Pancreas (tissue), 10 donors: ENCODE results near the gene SPDYE4. TPM values are rescaled to one million over a fixed set of nuclear protein-coding genes. Genes with fewer than 3 reads are reported as not detected.

Experiments
- ATAC-seq, 4 donors: fragments of 200-7000 bp; cut with Tn5 transposase; one replicate each; pipeline versions ENCODE4 v1.8.0 to v1.9.1; 2020; ENCODE audit warnings: mild to moderate bottlenecking in 4 of 4, moderate library complexity in 4 of 4
- DNase-seq, 6 donors: peaks; one replicate each; pipeline ENCODE4 v3.0.0-alpha.2; 2020
- FAIRE-seq: peaks from 2 replicates; lab custom pipeline; 2012; peaks lifted over from hg19 to GRCh38; lab: Jason Lieb, UNC
- H3K27ac ChIP-seq, 4 donors: fragments of 200-600 bp; sonication (generic); 1 replicate in 3 of 4; 2 replicates in 1 of 4; pipeline versions ENCODE4 v1.5.0 to v1.8.0; 2020
- H3K27me3 ChIP-seq, 4 donors: fragments of 200-600 bp; one replicate each; pipeline ENCODE4 v1.8.0; 2021
- H3K36me3 ChIP-seq, 3 donors: fragments of 200-600 bp; sonication (generic) in 1 of 3; one replicate each; pipeline versions ENCODE4 v1.5.0 to v1.8.0; 2020 to 2021
- H3K4me1 ChIP-seq, 3 donors: fragments of 200-600 bp; one replicate each; pipeline ENCODE4 v1.8.0; 2021
- H3K4me3 ChIP-seq, 4 donors: fragments of 200-600 bp; sonication (generic) in 2 of 4; one replicate each; pipeline versions ENCODE4 v1.5.0 to v1.8.0; 2020 to 2021
- H3K9me3 ChIP-seq, 4 donors: fragments of 200-600 bp; one replicate each; pipeline ENCODE4 v1.8.0; 2021
- CTCF ChIP-seq, 4 donors: fragments of 200-600 bp; sonication (generic) in 3 of 4; IDR thresholded peaks; one replicate each; pipeline versions ENCODE4 v1.5.0 to v1.8.0; 2021; ENCODE audit warnings: antibody characterized with exemption in 4 of 4
- WGBS, 2 donors: extraction: QIAGEN DNeasy Blood & Tissue Kit; methylation state at CpG; one replicate each; pipeline ENCODE4 v1.1.7; 2013; 5-methylcytosine and 5-hydroxymethylcytosine counted together
- intact Hi-C, 3 donors: fragments of 100-400 bp; cut with DNase I; formaldehyde crosslinking; loops; one replicate each; pipeline versions ENCODE4 v1.11.1 to v1.14.2; 2022
- polyA plus RNA-seq, 2 donors: library from polyadenylated mRNA; stranded (reverse); fragments of 200-250 nt; gene quantifications; one replicate each; pipeline ENCODE4 v1.2.3, GENCODE V29; 2013
- total RNA-seq, 6 donors: library from RNA; stranded (reverse); fragmentation: NEBNext Ultra II Directional in 4 of 6; extraction: Animal tissue kit (Norgen Biotek cat#: 25700) in 4 of 6; gene quantifications; one replicate each; pipeline versions ENCODE4 v1.2.1 to v1.2.4, GENCODE V29; 2021 to 2023
- donor health status: healthy with polysubstance abuse.
- donor health status: DM: no; HTN: no; CAD: no; lungs with moderate emphysema.
- donor health status: DM: no; HTN: no; CAD: no.
- donor health status: control.
- donor health status: control.
- donor health status: Bipolar disorder and iron deficiency.
- donor health status: DM: yes; HTN: yes; CAD: no.
- donor health status: DM: no; HTN: no; CAD: no.
- donor health status: DM: no; HTN: no; CAD: no.
- donor health status: DM: yes; HTN: yes; CAD: no.

The SPDYE4 gene
- total and polyA plus RNA-seq, 8 donors: 0.28 TPM; not detected in 7

- no peaks in the 10 kb centered on the region for H3K9me3 ChIP-seq
- no peak overlapping the region for H3K4me3 ChIP-seq
- FAIRE-seq (no peak), ATAC-seq (no peak), DNase-seq (no peak)
- no peak overlapping the region for H3K27ac ChIP-seq
- intact Hi-C loops: no loop called here
- no peak for TF ChIP-seq CTCF (IDR thresholded peaks at IDR 0.05)
- WGBS, 2 donors: 89 to 94% methylated on average over 28 to 37 of the region's 37 CpGs
- H3K36me3 ChIP-seq: no peaks in the 10 kb centered on the region
- no peaks in the 10 kb centered on the region for H3K27me3 ChIP-seq
- no peaks in the 10 kb centered on the region for H3K4me1 ChIP-seq
Measured at GRCh38 chr17:8718001-8718563, 40.3 kb downstream of the SPDYE4 start.

GRCh38 chr17:8713878-8714277, 44.5 kb downstream of the SPDYE4 start:
- no peak for ATAC-seq
- no peak for DNase-seq
- Histone ChIP-seq H3K36me3 (no peaks in the 10 kb centered on the region), H3K4me1 (no peaks in the 10 kb centered on the region), H3K9me3 (no peaks in the 10 kb centered on the region), H3K4me3 (no peak overlapping the region), H3K27me3 (no peaks in the 10 kb centered on the region), H3K27ac (no peak overlapping the region)
- 83 to 93% methylated on average over 5 of the region's 5 CpGs for WGBS, 2 donors
- intact Hi-C loops: no loop called here
- no peak for TF ChIP-seq CTCF (IDR thresholded peaks at IDR 0.05)
- FAIRE-seq: no peak

GRCh38 chr17:8713315-8713714, 45.0 kb downstream of the SPDYE4 start:
- no peak overlapping the region for H3K27ac ChIP-seq
- ATAC-seq: no peak
- 51 to 65% methylated on average over 3 of the region's 3 CpGs for WGBS, 2 donors
- no peaks in the 10 kb centered on the region for H3K4me1 ChIP-seq
- intact Hi-C loops: no loop called here
- H3K4me3 ChIP-seq: no peak overlapping the region
- TF ChIP-seq CTCF (IDR thresholded peaks at IDR 0.05): no peak
- no peaks in the 10 kb centered on the region for H3K36me3 ChIP-seq
- no peak for DNase-seq
- H3K27me3 ChIP-seq: no peaks in the 10 kb centered on the region
- no peak for FAIRE-seq
- H3K9me3 ChIP-seq: no peaks in the 10 kb centered on the region

GRCh38 chr17:8712698-8713097, 45.6 kb downstream of the SPDYE4 start:
- Histone ChIP-seq H3K4me1 (no peaks in the 10 kb centered on the region), H3K27ac (no peak overlapping the region), H3K36me3 (no peaks in the 10 kb centered on the region), H3K4me3 (no peak overlapping the region), H3K27me3 (no peaks in the 10 kb centered on the region), H3K9me3 (no peaks in the 10 kb centered on the region)
- no peak for TF ChIP-seq CTCF (IDR thresholded peaks at IDR 0.05)
- FAIRE-seq (no peak), ATAC-seq (no peak), DNase-seq (no peak)
- intact Hi-C loops: no loop called here

GRCh38 chr17:8711291-8711690, 47.1 kb downstream of the SPDYE4 start:
- Histone ChIP-seq H3K36me3 (no peaks in the 10 kb centered on the region), H3K9me3 (no peaks in the 10 kb centered on the region), H3K4me3 (no peak overlapping the region), H3K27me3 (no peaks in the 10 kb centered on the region), H3K4me1 (no peaks in the 10 kb centered on the region), H3K27ac (no peak overlapping the region)
- TF ChIP-seq CTCF (IDR thresholded peaks at IDR 0.05): no peak
- no peak for DNase-seq
- FAIRE-seq: no peak
- WGBS, 2 donors: 68 to 70% methylated on average over 5 of the region's 5 CpGs
- ATAC-seq: no peak
- intact Hi-C loops: no loop called here
